ENCODE data around the gene OR1M1.

OR1M1 gene

GRCh38 chr19:9116547-9116946 lies 29.7 kb downstream of the OR1M1 start:
- Mint-ChIP-seq H3K27me3 (peaks cover 2% of the 10 kb centered on the region), H3K27ac (no peak overlapping the region)
- no peak for ATAC-seq (ENCODE audit: low read depth)

GRCh38 chr19:9126900-9127405 lies 40.1 kb downstream of the OR1M1 start, which contains the start of gene OR7G3:
Gene OR7G3, minus strand, starts transcription at chr19:9126950. Its CDS starts 0 bp downstream, at chr19:9126950.
- no peak for ATAC-seq (ENCODE audit: low read depth)
- Mint-ChIP-seq H3K4me1 (peaks cover 12% of the 10 kb centered on the region), H3K27ac (no peak within 1 kb of the TSS), H3K27me3 (peaks cover 16% of the 10 kb centered on the region), H3K4me3 (no peak within 1 kb of the TSS), H3K9me3 (peaks cover 3% of the 10 kb centered on the region), H3K36me3 (peaks cover 3% of the 10 kb centered on the region)
- DNase-seq (ENCODE audit: low spot score in 2 of 2): no peak

More at GRCh38 chr19:9116547-9116946, 29.7 kb downstream of the OR1M1 start:
- DNase-seq (ENCODE audit: low spot score in 2 of 2): no peak
- Mint-ChIP-seq H3K4me3 (no peak overlapping the region), H3K36me3 (peaks cover 2% of the 10 kb centered on the region), H3K9me3 (peaks cover 2% of the 10 kb centered on the region), H3K4me1 (no peaks in the 10 kb centered on the region)

- Mint-ChIP-seq H3K36me3 (peaks cover 3% of the 10 kb centered on the region), H3K9me3 (peaks cover 3% of the 10 kb centered on the region), H3K27me3 (peaks cover 16% of the 10 kb centered on the region), H3K4me3 (no peak overlapping the region), H3K4me1 (peaks cover 12% of the 10 kb centered on the region), H3K27ac (no peak overlapping the region)
- DNase-seq (ENCODE audit: low spot score in 2 of 2) (no peak), ATAC-seq (ENCODE audit: low read depth) (no peak)
Measured at GRCh38 chr19:9128171-9128570, 41.3 kb downstream of the OR1M1 start.

- Mint-ChIP-seq H3K36me3 (peaks cover 3% of the 10 kb centered on the region), H3K27me3 (peaks cover 15% of the 10 kb centered on the region), H3K9me3 (peaks cover 3% of the 10 kb centered on the region), H3K27ac (no peak overlapping the region), H3K4me1 (peaks cover 12% of the 10 kb centered on the region), H3K4me3 (no peak overlapping the region)
- DNase-seq (ENCODE audit: low spot score in 2 of 2): peak in 1 of 2 donors; percentile 9
- peak; percentile 94 for ATAC-seq (ENCODE audit: low read depth)
Measured at GRCh38 chr19:9130965-9131364, 44.1 kb downstream of the OR1M1 start.

GRCh38 chr19:9132422-9132821 lies 45.6 kb downstream of the OR1M1 start:
- Mint-ChIP-seq H3K4me1 (peaks cover 11% of the 10 kb centered on the region), H3K36me3 (peaks cover 1% of the 10 kb centered on the region), H3K4me3 (no peak overlapping the region), H3K9me3 (peaks cover 1% of the 10 kb centered on the region), H3K27ac (no peak overlapping the region), H3K27me3 (peaks cover 2% of the 10 kb centered on the region)
- no peak for ATAC-seq (ENCODE audit: low read depth)
- no peak for DNase-seq (ENCODE audit: low spot score in 2 of 2)

GRCh38 chr19:9139609-9140158 lies 52.8 kb downstream of the OR1M1 start:
- Mint-ChIP-seq H3K9me3 (peaks cover 6% of the 10 kb centered on the region), H3K36me3 (peaks cover 18% of the 10 kb centered on the region), H3K4me1 (peaks cover 15% of the 10 kb centered on the region), H3K4me3 (peak overlapping the region; percentile 99), H3K27ac (peak overlapping the region; percentile 99), H3K27me3 (no peaks in the 10 kb centered on the region)
- DNase-seq (ENCODE audit: low spot score in 2 of 2) (no peak), ATAC-seq (ENCODE audit: low read depth) (peak; percentile 1)

- ATAC-seq (ENCODE audit: low read depth) (peak; percentile 92), DNase-seq (ENCODE audit: low spot score in 2 of 2) (peak; percentile 79 to 87)
- Mint-ChIP-seq H3K36me3 (peaks cover 23% of the 10 kb centered on the region), H3K27me3 (no peaks in the 10 kb centered on the region), H3K27ac (peak within 1 kb of the TSS; percentile 99), H3K9me3 (peaks cover 7% of the 10 kb centered on the region), H3K4me3 (peak within 1 kb of the TSS; percentile 99), H3K4me1 (peaks cover 15% of the 10 kb centered on the region)
Measured at GRCh38 chr19:9140159-9140874, 53.5 kb downstream of the OR1M1 start, which contains the start of gene ZNF317. Gene ZNF317, plus strand, starts transcription at chr19:9140397. Its CDS starts 15,620 bp downstream, at chr19:9156017.

- no peak overlapping the region for H3K27ac Mint-ChIP-seq
- no peak overlapping the region for H3K4me3 Mint-ChIP-seq
- no peak for ATAC-seq (ENCODE audit: low read depth)
- no peaks in the 10 kb centered on the region for H3K27me3 Mint-ChIP-seq
- no peak for DNase-seq (ENCODE audit: low spot score in 2 of 2)
- H3K36me3 Mint-ChIP-seq: peaks cover 50% of the 10 kb centered on the region
- H3K4me1 Mint-ChIP-seq: peaks cover 21% of the 10 kb centered on the region
- H3K9me3 Mint-ChIP-seq: peaks cover 10% of the 10 kb centered on the region
Measured at GRCh38 chr19:9144920-9145319, 58.1 kb downstream of the OR1M1 start.
